ENCODE measurements around the gene DLG5.

Gene DLG5

DNA sequence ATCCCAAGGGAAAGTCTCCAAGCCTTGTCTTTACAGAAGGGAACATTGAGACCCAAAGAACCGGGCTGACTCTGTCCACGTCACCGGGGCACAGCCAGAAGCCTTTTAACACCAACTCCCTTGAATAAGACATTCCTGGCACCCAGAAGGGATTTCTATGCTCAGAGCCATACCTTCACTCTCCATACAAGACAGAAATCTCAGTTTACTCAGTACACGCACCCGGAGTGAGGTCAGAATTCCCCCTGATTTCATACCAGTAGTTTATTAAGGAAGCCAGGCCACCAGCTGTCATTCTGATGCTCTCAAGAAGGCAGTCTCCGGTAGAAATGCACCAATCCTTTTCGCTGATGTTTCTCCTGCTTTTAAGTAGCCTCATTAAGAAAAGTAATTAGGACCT is 154.7 kb downstream of the DLG5 start:
- no peak overlapping the region for H3K27ac ChIP-seq (ENCODE audit: extremely low read depth, low read depth, low read length)
- POLR2A ChIA-PET: no interaction called here
- no peak overlapping the region for H3K4me3 ChIP-seq (ENCODE audit: low read depth, low read length)
- CTCF ChIA-PET: interaction anchor here (1.4 kb wide), 1 partner anchor 61 kb away, joined by 4 read pairs; no protein-coding TSS in a partner anchor
- H3K9me3 ChIP-seq (ENCODE audit: control insufficient read depth, insufficient read depth, low read depth, low read length): no peaks in the 10 kb centered on the region
- TF ChIP-seq ZNF555 (tag by site-specific recombination; conservative IDR thresholded peaks at IDR 0.05) (no peak), ZBTB21 (tag by site-specific recombination; IDR thresholded peaks at IDR 0.05) (no peak), GLI4 (tag by site-specific recombination; IDR thresholded peaks at IDR 0.05) (no peak), GLIS1 (tag by site-specific recombination; IDR thresholded peaks at IDR 0.05) (no peak), ZNF623 (tag by site-specific recombination; IDR thresholded peaks at IDR 0.05) (no peak), KLF17 (tag by site-specific recombination; IDR thresholded peaks at IDR 0.05) (no peak), ZNF184 (tag by site-specific recombination; IDR thresholded peaks at IDR 0.05) (no peak), ZNF521 (tag by site-specific recombination; IDR thresholded peaks at IDR 0.05) (no peak), WT1 (tag by site-specific recombination; IDR thresholded peaks at IDR 0.05) (no peak), ZBTB17 (tag by site-specific recombination; IDR thresholded peaks at IDR 0.05) (no peak), ZNF274 (IDR thresholded peaks at IDR 0.05; ENCODE audit: low read length) (no peak), ZNF274 (tag by site-specific recombination; IDR thresholded peaks at IDR 0.05; ENCODE audit: borderline replicate concordance) (no peak), ZNF837 (tag by site-specific recombination; IDR thresholded peaks at IDR 0.05) (no peak), ZNF2 (tag by site-specific recombination; IDR thresholded peaks at IDR 0.05) (no peak), ZNF148 (tag by site-specific recombination; IDR thresholded peaks at IDR 0.05; ENCODE audit: borderline replicate concordance) (no peak), ZBTB7A (tag by site-specific recombination; IDR thresholded peaks at IDR 0.05; ENCODE audit: low read depth) (no peak), ZBTB8A (tag by site-specific recombination; IDR thresholded peaks at IDR 0.05) (no peak), ZNF529 (tag by site-specific recombination; IDR thresholded peaks at IDR 0.05; ENCODE audit: insufficient replicate concordance) (no peak)
- H3K36me3 ChIP-seq (ENCODE audit: control insufficient read depth in 2 of 2, insufficient read depth in 1 of 2, low read length in 2 of 2): no peaks in the 10 kb centered on the region
- H3K4me1 ChIP-seq (ENCODE audit: control insufficient read depth, insufficient read depth, low read length): no peaks in the 10 kb centered on the region

GRCh38 chr10:77771450-77771849 is 155.1 kb downstream of the DLG5 start:
- no peak overlapping the region for H3K4me3 ChIP-seq (ENCODE audit: low read depth, low read length)
- no peaks in the 10 kb centered on the region for H3K9me3 ChIP-seq (ENCODE audit: control insufficient read depth, insufficient read depth, low read depth, low read length)
- H3K36me3 ChIP-seq (ENCODE audit: control insufficient read depth in 2 of 2, insufficient read depth in 1 of 2, low read length in 2 of 2): no peaks in the 10 kb centered on the region
- H3K27ac ChIP-seq (ENCODE audit: extremely low read depth, low read depth, low read length): no peak overlapping the region
- no peaks in the 10 kb centered on the region for H3K4me1 ChIP-seq (ENCODE audit: control insufficient read depth, insufficient read depth, low read length)
- ChIA-PET CTCF (interaction anchor here (1.4 kb wide), 1 partner anchor 60 kb away, joined by 4 read pairs; no protein-coding TSS in a partner anchor), POLR2A (no interaction called here)
- TF ChIP-seq RBAK (tag by site-specific recombination; IDR thresholded peaks at IDR 0.05): no peak
- TF ChIP-seq HIC1 (tag by site-specific recombination; IDR thresholded peaks at IDR 0.05): no peak
- TF ChIP-seq ZNF112 (tag by site-specific recombination; IDR thresholded peaks at IDR 0.05): no peak
- no peak for TF ChIP-seq SETDB1 (IDR thresholded peaks at IDR 0.05; ENCODE audit: insufficient read length, low read length)
- no peak for TF ChIP-seq ZNF600 (tag by site-specific recombination; IDR thresholded peaks at IDR 0.05)
- no peak for TF ChIP-seq ZBTB8A (tag by site-specific recombination; IDR thresholded peaks at IDR 0.05)
- TF ChIP-seq, protein P1, sequence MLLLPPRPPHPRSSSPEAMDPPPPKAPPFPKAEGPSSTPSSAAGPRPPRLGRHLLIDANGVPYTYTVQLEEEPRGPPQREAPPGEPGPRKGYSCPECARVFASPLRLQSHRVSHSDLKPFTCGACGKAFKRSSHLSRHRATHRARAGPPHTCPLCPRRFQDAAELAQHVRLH (tag by site-specific recombination; IDR thresholded peaks at IDR 0.05): no peak
- no peak for TF ChIP-seq ZNF175 (tag by site-specific recombination; IDR thresholded peaks at IDR 0.05)
- TF ChIP-seq, protein P2, sequence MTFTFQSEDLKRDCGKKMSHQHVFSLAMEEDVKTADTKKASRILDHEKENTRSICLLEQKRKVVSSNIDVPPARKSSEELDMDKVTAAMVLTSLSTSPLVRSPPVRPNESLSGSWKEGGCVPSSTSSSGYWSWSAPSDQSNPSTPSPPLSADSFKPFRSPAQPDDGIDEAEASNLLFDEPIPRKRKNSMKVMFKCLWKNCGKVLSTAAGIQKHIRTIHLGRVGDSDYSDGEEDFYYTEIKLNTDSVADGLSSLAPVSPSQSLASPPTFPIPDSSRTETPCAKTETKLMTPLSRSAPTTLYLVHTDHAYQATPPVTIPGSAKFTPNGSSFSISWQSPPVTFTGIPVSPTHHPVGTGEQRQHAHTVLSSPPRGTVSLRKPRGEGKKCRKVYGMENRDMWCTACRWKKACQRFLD (tag by site-specific recombination; IDR thresholded peaks at IDR 0.05): no peak
- TF ChIP-seq ZBTB20 (tag by site-specific recombination; IDR thresholded peaks at IDR 0.05): no peak
- TF ChIP-seq ZNF792 (tag by site-specific recombination; IDR thresholded peaks at IDR 0.05): no peak
- TF ChIP-seq ZNF423 (tag by site-specific recombination; IDR thresholded peaks at IDR 0.05): no peak
- no peak for TF ChIP-seq IKZF3 (tag by site-specific recombination; IDR thresholded peaks at IDR 0.05)
- TF ChIP-seq ZNF114 (tag by site-specific recombination; IDR thresholded peaks at IDR 0.05): no peak
- TF ChIP-seq ZFHX2 (tag by site-specific recombination; conservative IDR thresholded peaks at IDR 0.05): no peak

All from HEK293 (cell line).